SU-DHL-6 (cell line): ENCODE measurements around the gene DIAPH3.

Experiments used
- EZH2phosphoT487 ChIP-seq: fragments of 200-600 bp; sonication (generic), shearing (Covaris generic); conservative IDR thresholded peaks from 2 replicates; pipeline ENCODE4 v1.6.1; 2018; ENCODE audit warnings: mild to moderate bottlenecking, antibody characterized with exemption, low read length, moderate library complexity, mixed read lengths
- TF ChIP-seq, protein P1 (sequence below): fragments of 200-600 bp; sonication (generic); IDR thresholded peaks from one replicate; pipeline ENCODE4 v1.5.1; 2017; ENCODE audit warnings: antibody characterized with exemption, mild to moderate bottlenecking, low read length, moderate library complexity; ENCODE audit not compliant: insufficient read depth, poor library complexity, severe bottlenecking

DNA sequence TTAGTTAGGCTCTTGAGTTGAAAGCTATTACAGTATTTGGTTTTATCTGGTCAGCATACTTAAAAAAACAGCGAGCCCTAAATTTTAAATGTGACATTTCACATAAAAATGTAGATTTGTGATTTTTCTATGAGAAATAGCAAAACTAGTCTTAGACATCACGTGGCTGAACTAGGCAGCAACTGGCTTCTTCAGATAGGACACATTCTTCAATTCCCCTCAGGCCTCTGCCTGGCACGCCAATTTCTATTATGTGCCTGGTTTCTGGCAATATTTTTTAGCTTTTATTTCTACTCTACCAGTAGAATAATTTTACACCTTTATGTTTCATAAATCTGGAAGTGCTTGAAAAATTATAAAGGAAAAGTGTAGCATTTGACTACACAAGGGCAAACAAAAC lies 433.7 kb downstream of the DIAPH3 start:
- TF ChIP-seq EZH2phosphoT487 = no peak
- TF ChIP-seq, protein P1, sequence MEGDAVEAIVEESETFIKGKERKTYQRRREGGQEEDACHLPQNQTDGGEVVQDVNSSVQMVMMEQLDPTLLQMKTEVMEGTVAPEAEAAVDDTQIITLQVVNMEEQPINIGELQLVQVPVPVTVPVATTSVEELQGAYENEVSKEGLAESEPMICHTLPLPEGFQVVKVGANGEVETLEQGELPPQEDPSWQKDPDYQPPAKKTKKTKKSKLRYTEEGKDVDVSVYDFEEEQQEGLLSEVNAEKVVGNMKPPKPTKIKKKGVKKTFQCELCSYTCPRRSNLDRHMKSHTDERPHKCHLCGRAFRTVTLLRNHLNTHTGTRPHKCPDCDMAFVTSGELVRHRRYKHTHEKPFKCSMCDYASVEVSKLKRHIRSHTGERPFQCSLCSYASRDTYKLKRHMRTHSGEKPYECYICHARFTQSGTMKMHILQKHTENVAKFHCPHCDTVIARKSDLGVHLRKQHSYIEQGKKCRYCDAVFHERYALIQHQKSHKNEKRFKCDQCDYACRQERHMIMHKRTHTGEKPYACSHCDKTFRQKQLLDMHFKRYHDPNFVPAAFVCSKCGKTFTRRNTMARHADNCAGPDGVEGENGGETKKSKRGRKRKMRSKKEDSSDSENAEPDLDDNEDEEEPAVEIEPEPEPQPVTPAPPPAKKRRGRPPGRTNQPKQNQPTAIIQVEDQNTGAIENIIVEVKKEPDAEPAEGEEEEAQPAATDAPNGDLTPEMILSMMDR = no peak
